Neural progenitor cell (in vitro differentiated cells): ENCODE data around the gene ITGA3.

Experiments
- CTCF ChIP-seq: fragments of 200-600 bp; sonication (generic); IDR thresholded peaks from 2 replicates; pipeline ENCODE4 v1.5.1; 2017; ENCODE audit warnings: antibody characterized with exemption, mild to moderate bottlenecking
- EZH2 ChIP-seq: fragments of 200-600 bp; sonication (generic); IDR thresholded peaks from 2 replicates; pipeline ENCODE4 v1.6.1; 2017; ENCODE audit warnings: antibody characterized with exemption, mild to moderate bottlenecking, moderate library complexity
- EZH2phosphoT487 ChIP-seq: fragments of 200-600 bp; sonication (generic); IDR thresholded peaks from 2 replicates; pipeline ENCODE4 v1.6.1; 2017; ENCODE audit warnings: antibody characterized with exemption

- TF ChIP-seq CTCF, result no peak
- TF ChIP-seq EZH2, result no peak
- TF ChIP-seq EZH2phosphoT487, result no peak
Observed at GRCh38 chr17:50039058-50039457, 16.9 kb upstream of the ITGA3 start.
